ENCODE measurements around the gene ADGRG3. TPM values are rescaled to one million over a fixed set of nuclear protein-coding genes. Genes with fewer than 3 reads are reported as not detected.

ADGRG3 gene
- total and polyA plus RNA-seq, 9 of the 15 experiments (the other 6 are each of a cell fraction or from before 2014, with no cell fraction given) = 0.09 to 0.52 (median 0.14) TPM; not detected in 3

DNA sequence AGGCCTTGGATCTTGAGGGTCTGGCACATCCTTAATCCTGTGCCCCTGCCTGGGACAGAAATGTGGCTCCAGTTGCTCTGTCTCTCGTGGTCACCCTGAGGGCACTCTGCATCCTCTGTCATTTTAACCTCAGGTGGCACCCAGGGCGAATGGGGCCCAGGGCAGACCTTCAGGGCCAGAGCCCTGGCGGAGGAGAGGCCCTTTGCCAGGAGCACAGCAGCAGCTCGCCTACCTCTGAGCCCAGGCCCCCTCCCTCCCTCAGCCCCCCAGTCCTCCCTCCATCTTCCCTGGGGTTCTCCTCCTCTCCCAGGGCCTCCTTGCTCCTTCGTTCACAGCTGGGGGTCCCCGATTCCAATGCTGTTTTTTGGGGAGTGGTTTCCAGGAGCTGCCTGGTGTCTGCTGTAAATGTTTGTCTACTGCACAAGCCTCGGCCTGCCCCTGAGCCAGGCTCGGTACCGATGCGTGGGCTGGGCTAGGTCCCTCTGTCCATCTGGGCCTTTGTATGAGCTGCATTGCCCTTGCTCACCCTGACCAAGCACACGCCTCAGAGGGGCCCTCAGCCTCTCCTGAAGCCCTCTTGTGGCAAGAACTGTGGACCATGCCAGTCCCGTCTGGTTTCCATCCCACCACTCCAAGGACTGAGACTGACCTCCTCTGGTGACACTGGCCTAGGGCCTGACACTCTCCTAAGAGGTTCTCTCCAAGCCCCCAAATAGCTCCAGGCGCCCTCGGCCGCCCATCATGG is 4.0 kb upstream of the ADGRG3 start:
- TF ChIP-seq NCOA4 (IDR thresholded peaks at IDR 0.05; ENCODE audit: partially characterized antibody) (no peak), SRSF3 (IDR thresholded peaks at IDR 0.05; ENCODE audit: insufficient read depth, low read length) (no peak), CTCF (IDR thresholded peaks at IDR 0.05 in 2 of 3, conservative IDR thresholded peaks at IDR 0.05 in 1 of 3; ENCODE audit: insufficient read depth in 2 of 3, low read depth in 1 of 3, low read length in 3 of 3) (peak; percentile 19 to 47 (median 35); a peak in 3 of 6 replicates), ERF (CRISPR knock-in tag; IDR thresholded peaks at IDR 0.05) (no peak), TEAD1 (CRISPR knock-in tag; IDR thresholded peaks at IDR 0.05) (no peak), KDM2B (CRISPR knock-in tag; IDR thresholded peaks at IDR 0.05) (no peak), BHLHE40 (IDR thresholded peaks at IDR 0.05; ENCODE audit: low read length) (no peak), ZNF507 (tag; conservative IDR thresholded peaks at IDR 0.05) (no peak), ZNF217 (CRISPR knock-in tag; IDR thresholded peaks at IDR 0.05) (no peak), RAD21 (CRISPR knock-in tag; conservative IDR thresholded peaks at IDR 0.05 in 1 of 2, IDR thresholded peaks at IDR 0.05 in 1 of 2) (peak in 1 of 2 experiments; percentile 30; a peak in 2 of 4 replicates), ZNF274 (IDR thresholded peaks at IDR 0.05; ENCODE audit: borderline replicate concordance, low read depth, low read length) (no peak), NR2C2 (CRISPR knock-in tag; IDR thresholded peaks at IDR 0.05) (no peak), NR2C2 (tag; IDR thresholded peaks at IDR 0.05) (no peak), TSHZ1 (CRISPR knock-in tag; IDR thresholded peaks at IDR 0.05) (no peak), ZBTB7A (IDR thresholded peaks at IDR 0.05; ENCODE audit: borderline replicate concordance, control insufficient read depth, low read depth, low read length) (no peak), TGIF2 (CRISPR knock-in tag; IDR thresholded peaks at IDR 0.05) (no peak), ZNF224 (CRISPR knock-in tag; IDR thresholded peaks at IDR 0.05) (no peak)
- ATAC-seq (no peak), FAIRE-seq (peak; percentile 37), DNase-seq (ENCODE audit: extremely low read depth in 1 of 4, low spot score in 3 of 4) (no peak)
- Histone ChIP-seq H3K27me3 (ENCODE audit: control insufficient read depth in 2 of 2, insufficient read depth in 2 of 2, low read length in 2 of 2) (no peaks in the 10 kb centered on the region), H3K27ac (ENCODE audit: extremely low read depth, low read depth, low read length) (no peak overlapping the region), H4K20me1 (replicated peaks; ENCODE audit: control insufficient read depth, insufficient read depth, low read length) (no peaks in the 10 kb centered on the region), H3K9ac (ENCODE audit: insufficient read depth in 1 of 2, low read depth in 2 of 2, low read length in 2 of 2) (peak overlapping the region in 1 of 2 experiments; percentile 61; a peak in 2 of 4 replicates), H3K36me3 (ENCODE audit: control insufficient read depth, insufficient read depth, low read length) (no peaks in the 10 kb centered on the region), H3K9me3 (replicated peaks; ENCODE audit: control insufficient read depth, insufficient read depth, low read depth, low read length) (no peaks in the 10 kb centered on the region), H3K9me1 (ENCODE audit: control insufficient read depth, insufficient read depth, low read length) (peaks cover 3% of the 10 kb centered on the region), H3K4me3 (no peak overlapping the region), H3K79me2 (ENCODE audit: control insufficient read depth, insufficient read depth, low read length) (no peaks in the 10 kb centered on the region), H3K4me1 (replicated peaks in 1 of 2; ENCODE audit: control insufficient read depth in 2 of 2, insufficient read depth in 2 of 2, low read length in 2 of 2) (peaks cover 19 to 34% of the 10 kb centered on the region in 2 experiments), H3K4me2 (ENCODE audit: insufficient read depth, low read length) (no peak overlapping the region), H2AFZ (ENCODE audit: low read depth, low read length) (no peak overlapping the region)
- BruUV-seq (replicated peaks) = no TSS peak
- WGBS (ENCODE audit: insufficient coverage, low coverage, missing lambda C conversion rate) = 49% methylated on average over 15 of the region's 15 CpGs
- CTCF ChIA-PET (ENCODE audit: low intra/inter-chr PET ratio) = no interaction called here
- POLR2A ChIA-PET = no interaction called here
- intact Hi-C loops (cut with micrococcal nuclease) = loop anchor here (10.0 kb wide), 1 partner anchor 231 kb away; no protein-coding TSS in a partner anchor
- in situ Hi-C loops (cut with MboI) = no loop called here
